ENCODE results near the gene ZFP57. TPM values are rescaled to one million over a fixed set of nuclear protein-coding genes. Genes with fewer than 3 reads are reported as not detected.

ZFP57 gene
- total RNA-seq, 1 experiment from 2014 or later = 6.4 TPM

GRCh38 chr6:29632789-29633533, 48.0 kb downstream of the ZFP57 start, which contains the start of gene GABBR1:
GABBR1 (minus strand) TSS chr6:29633183; CDS start chr6:29632385, 798 bp downstream.
- H3K4me3 Mint-ChIP-seq = peak within 1 kb of the TSS; percentile 87
- peak; percentile 51 for ATAC-seq
- no peaks in the 10 kb centered on the region for H3K36me3 Mint-ChIP-seq
- CTCF ChIA-PET = interaction anchor here (1.1 to 2.2 kb wide), 12 partner anchors 9 to 105 kb away, joined by 3 to 43 read pairs (median 4); no protein-coding TSS in a partner anchor
- H3K27ac Mint-ChIP-seq = peak within 1 kb of the TSS; percentile 79
- POLR2A ChIA-PET = interaction anchor here (0.6 to 1.8 kb wide), 8 partner anchors 9 to 433 kb away, joined by 3 to 16 read pairs (median 6); no protein-coding TSS in a partner anchor
- H3K4me1 Mint-ChIP-seq = peaks cover 63% of the 10 kb centered on the region
- no peaks in the 10 kb centered on the region for H3K9me3 Mint-ChIP-seq
- H3K27me3 Mint-ChIP-seq (ENCODE audit: low read depth) = no peaks in the 10 kb centered on the region
- DNase-seq (ENCODE audit: low spot score) = peak; percentile 90
- TF ChIP-seq ZNF396 (CRISPR knock-in tag; IDR thresholded peaks at IDR 0.05; ENCODE audit: borderline replicate concordance) (no peak), ZNF317 (CRISPR knock-in tag; IDR thresholded peaks at IDR 0.05; ENCODE audit: borderline replicate concordance, low read depth) (no peak; the same call in 1 of the 2 replicates), SOX15 (CRISPR knock-in tag; IDR thresholded peaks at IDR 0.05) (no peak), CREM (CRISPR knock-in tag; IDR thresholded peaks at IDR 0.05) (peak; percentile 62; the same call in 1 of the 2 replicates), AR (CRISPR knock-in tag; IDR thresholded peaks at IDR 0.05) (no peak), SP1 (CRISPR knock-in tag; conservative IDR thresholded peaks at IDR 0.05) (peak; percentile 87), ZBTB21 (CRISPR knock-in tag; IDR thresholded peaks at IDR 0.05; ENCODE audit: borderline replicate concordance) (0 out of 2 replicates have a peak, but pooled peaks have one; percentile 17), ZNF423 (CRISPR knock-in tag; IDR thresholded peaks at IDR 0.05) (peak; percentile 31; the same call in 1 of the 2 replicates), ZNF532 (CRISPR knock-in tag; IDR thresholded peaks at IDR 0.05; ENCODE audit: borderline replicate concordance) (no peak), ATF2 (CRISPR knock-in tag; IDR thresholded peaks at IDR 0.05; ENCODE audit: borderline replicate concordance, low read depth) (no peak), PRDM15 (CRISPR knock-in tag; IDR thresholded peaks at IDR 0.05) (peak; percentile 51), RORB (CRISPR knock-in tag; IDR thresholded peaks at IDR 0.05) (no peak), HMGA2 (CRISPR knock-in tag; IDR thresholded peaks at IDR 0.05) (no peak), ATF3 (CRISPR knock-in tag; conservative IDR thresholded peaks at IDR 0.05) (no peak), TP53 (CRISPR knock-in tag; IDR thresholded peaks at IDR 0.05) (0 out of 2 replicates have a peak, but pooled peaks have one; percentile 56), USF2 (CRISPR knock-in tag; IDR thresholded peaks at IDR 0.05) (0 out of 2 replicates have a peak, but pooled peaks have one; percentile 10), ATF1 (CRISPR knock-in tag; IDR thresholded peaks at IDR 0.05) (0 out of 2 replicates have a peak, but pooled peaks have one; percentile 42), TEAD4 (CRISPR knock-in tag; IDR thresholded peaks at IDR 0.05) (no peak)

Measured in WTC11 (cell line).